Esophagus squamous epithelium (tissue), 5 donors: ENCODE data around the gene KCTD13. TPM values are rescaled to one million over a fixed set of nuclear protein-coding genes. Genes with fewer than 3 reads are reported as not detected.
A peak's percentile ranks its signal among the peaks of the same experiment; 100 is the strongest.

ENCODE experiments used
- DNase-seq: peaks from one replicate; lab custom pipeline; 2025; lab: John Stamatoyannopoulos, UW
- H3K27ac ChIP-seq, 4 donors: fragments of 200-600 bp; sonication (generic); one replicate each; pipeline ENCODE4 v1.5.1; 2016 to 2019; ENCODE audit warnings: mild to moderate bottlenecking in 1 of 4
- H3K27me3 ChIP-seq, 4 donors: fragments of 200-600 bp; sonication (generic); 1 replicate in 3 of 4; 2 replicates in 1 of 4; pipeline versions ENCODE4 v1.5.1 to v1.6.0; 2017 to 2021; ENCODE audit warnings: antibody characterized with exemption in 1 of 4
- H3K36me3 ChIP-seq, 3 donors: fragments of 200-600 bp; sonication (generic); one replicate each; pipeline ENCODE4 v1.5.1; 2016 to 2019
- H3K4me1 ChIP-seq, 3 donors: fragments of 200-600 bp; sonication (generic); one replicate each; pipeline ENCODE4 v1.5.1; 2017 to 2019
- H3K4me3 ChIP-seq, 4 donors: fragments of 200-600 bp; sonication (generic); 1 replicate in 3 of 4; 2 replicates in 1 of 4; pipeline ENCODE4 v1.5.1; 2016 to 2019; ENCODE audit warnings: mild to moderate bottlenecking in 2 of 4, moderate library complexity in 1 of 4
- H3K9me3 ChIP-seq, 3 donors: fragments of 200-600 bp; sonication (generic); one replicate each; pipeline ENCODE4 v1.5.1; 2016 to 2019
- CTCF ChIP-seq, 6 experiments: fragments of 450-650 bp in 4 of 6; fragments of 200-600 bp in 2 of 6; sonication (generic) in 2 of 6; IDR thresholded peaks; one replicate each; pipeline ENCODE4 v1.5.1; 2016 to 2019; ENCODE audit warnings: antibody characterized with exemption in 6 of 6, mild to moderate bottlenecking in 4 of 6, moderate library complexity in 4 of 6
- POLR2A ChIP-seq, 4 donors: fragments of 450-650 bp; IDR thresholded peaks; one replicate each; pipeline ENCODE4 v1.6.1; 2017; ENCODE audit warnings: antibody characterized with exemption in 4 of 4, mild to moderate bottlenecking in 4 of 4, moderate library complexity in 3 of 4
- WGBS, 2 donors: methylation state at CpG; one replicate each; pipeline ENCODE4 v1.1.5; 2018; 5-methylcytosine and 5-hydroxymethylcytosine counted together
- intact Hi-C: fragments of 100-400 bp; cut with DNase I; formaldehyde crosslinking; loops from one replicate; pipeline ENCODE4 v1.15.0; 2022
- total RNA-seq, 4 donors: library from RNA; depleted of rRNA; stranded (reverse); fragments of >200 nt; gene quantifications; one replicate each; pipeline ENCODE4 v1.1.0, GENCODE V29; 2016
- donor health status: DM: yes; HTN: yes; CAD: no.

Gene KCTD13
- total RNA-seq, 4 donors from 2014 or later = 8.4 to 17.2 (median 13.9) TPM

DNA sequence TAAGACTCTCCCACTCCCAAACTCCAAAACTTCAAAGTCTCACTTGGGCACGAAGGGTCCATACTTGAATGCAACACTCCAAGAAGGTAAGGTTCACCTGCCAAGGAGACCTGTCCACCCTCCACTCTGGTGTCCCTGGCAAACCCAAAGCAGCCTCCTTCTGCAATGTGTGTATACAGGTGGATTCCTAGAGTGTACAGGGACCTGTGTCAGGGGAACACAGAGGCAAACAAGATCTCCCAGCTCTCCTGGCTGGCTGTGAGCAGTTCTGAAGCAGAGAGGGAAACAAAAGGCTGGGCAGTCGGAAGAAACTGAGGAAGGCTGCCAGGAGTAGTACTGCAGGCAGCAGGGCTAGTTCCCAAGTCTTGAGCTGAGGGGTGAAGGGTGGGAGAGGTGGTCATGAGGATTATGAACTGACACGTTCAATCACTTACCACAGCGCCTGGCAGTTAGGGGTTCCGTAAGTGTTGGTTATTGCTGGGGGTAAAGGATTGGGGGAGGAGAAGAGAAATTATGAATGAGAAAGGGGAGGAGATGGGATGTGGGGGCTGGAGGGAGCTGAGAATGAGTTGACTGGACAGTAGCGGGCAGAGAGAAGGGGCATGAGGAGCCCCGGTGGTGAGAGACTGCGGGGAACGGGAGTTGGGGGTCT is 795 bp downstream of the KCTD13 start:
- WGBS, 2 donors = 0 to 9% methylated on average over 7 to 9 of the region's 9 CpGs
- no peak for DNase-seq
- no peaks in the 10 kb centered on the region for H3K9me3 ChIP-seq
- H3K36me3 ChIP-seq = peaks cover 0 to 35% (median 7%) of the 10 kb centered on the region in 3 donors
- peaks cover 15 to 31% (median 16%) of the 10 kb centered on the region in 3 donors for H3K4me1 ChIP-seq
- H3K27me3 ChIP-seq = no peaks in the 10 kb centered on the region
- no peak for TF ChIP-seq POLR2A (IDR thresholded peaks at IDR 0.05)
- TF ChIP-seq CTCF (IDR thresholded peaks at IDR 0.05) = no peak
- peak overlapping the region in 3 of 4 donors; percentile 84 to 92 (median 85) for H3K27ac ChIP-seq
- H3K4me3 ChIP-seq = peak overlapping the region; percentile 70 to 91 (median 84)
- intact Hi-C loops = no loop called here

- no peaks in the 10 kb centered on the region for H3K27me3 ChIP-seq
- peaks cover 0 to 57% (median 15%) of the 10 kb centered on the region in 3 donors for H3K36me3 ChIP-seq
- TF ChIP-seq POLR2A (IDR thresholded peaks at IDR 0.05) (no peak), CTCF (IDR thresholded peaks at IDR 0.05) (no peak)
- no peaks in the 10 kb centered on the region for H3K9me3 ChIP-seq
- no peak for DNase-seq
- no peak overlapping the region for H3K4me3 ChIP-seq
- intact Hi-C loops = no loop called here
- peaks cover 15 to 31% (median 16%) of the 10 kb centered on the region in 3 donors for H3K4me1 ChIP-seq
- no peak overlapping the region for H3K27ac ChIP-seq
- WGBS, 2 donors = 90 to 92% methylated on average over 1 to 4 of the region's 12 CpGs
These were observed 3.0 kb downstream of the KCTD13 start for GRCh38 chr16:29922986-29923501.

DNA sequence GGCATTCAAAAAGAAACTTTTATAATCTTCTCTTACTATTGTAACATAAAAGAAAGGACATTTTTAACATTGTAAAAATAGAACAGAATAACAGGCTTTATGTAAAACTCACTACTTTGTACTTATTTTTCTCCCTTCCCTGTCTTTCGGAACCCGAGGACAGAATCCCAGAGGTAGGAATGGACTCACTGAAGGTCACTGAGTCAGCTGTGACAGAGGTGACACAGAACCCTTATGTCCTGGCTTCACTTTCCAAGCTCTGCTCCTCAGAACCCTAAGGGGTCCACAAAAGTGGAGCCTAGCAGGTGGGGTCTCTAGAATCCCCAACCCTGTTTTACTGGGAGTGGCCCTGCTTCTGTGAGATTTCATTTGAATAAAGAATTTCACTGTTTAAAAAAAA is 3.7 kb downstream of the KCTD13 start:
- Histone ChIP-seq H3K36me3 (peaks cover 0 to 64% (median 15%) of the 10 kb centered on the region in 3 donors), H3K4me1 (peaks cover 12 to 29% (median 16%) of the 10 kb centered on the region in 3 donors), H3K27me3 (no peaks in the 10 kb centered on the region), H3K4me3 (no peak overlapping the region), H3K27ac (no peak overlapping the region), H3K9me3 (no peaks in the 10 kb centered on the region)
- TF ChIP-seq CTCF (IDR thresholded peaks at IDR 0.05) (no peak), POLR2A (IDR thresholded peaks at IDR 0.05) (no peak)
- WGBS, 2 donors = 67 to 93% methylated on average over 2 of the region's 2 CpGs
- intact Hi-C loops = no loop called here
- DNase-seq = no peak

DNA sequence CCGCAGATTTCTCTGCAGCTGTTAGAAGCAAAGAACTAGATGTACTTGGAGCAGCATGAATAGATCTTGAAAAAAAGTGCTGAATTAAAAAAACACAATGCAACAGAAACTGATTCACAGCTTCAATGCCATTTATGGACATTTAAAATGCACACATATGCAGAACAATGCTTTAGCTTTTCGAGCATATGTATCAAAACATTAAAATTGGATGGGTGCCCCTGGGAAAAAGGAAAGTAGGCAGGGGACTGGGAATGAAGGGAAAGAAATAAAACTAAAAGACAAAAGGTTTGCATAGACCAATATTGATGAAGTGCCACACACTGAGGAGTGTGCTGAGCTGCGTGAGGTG is 5.0 kb downstream of the KCTD13 start:
- peaks cover 0 to 74% (median 15%) of the 10 kb centered on the region in 3 donors for H3K36me3 ChIP-seq
- H3K4me3 ChIP-seq = no peak overlapping the region
- H3K4me1 ChIP-seq = peaks cover 6 to 20% (median 8%) of the 10 kb centered on the region in 3 donors
- H3K27me3 ChIP-seq = no peaks in the 10 kb centered on the region
- no peak for DNase-seq
- WGBS, 2 donors = 70 to 81% methylated on average over 3 of the region's 3 CpGs
- intact Hi-C loops = no loop called here
- no peak overlapping the region for H3K27ac ChIP-seq
- no peak for TF ChIP-seq POLR2A (IDR thresholded peaks at IDR 0.05)
- TF ChIP-seq CTCF (IDR thresholded peaks at IDR 0.05) = no peak
- H3K9me3 ChIP-seq = no peaks in the 10 kb centered on the region

GRCh38 chr16:29920288-29921033 is 5.6 kb downstream of the KCTD13 start:
- peaks cover 0 to 78% (median 15%) of the 10 kb centered on the region in 3 donors for H3K36me3 ChIP-seq
- intact Hi-C loops = no loop called here
- no peak for TF ChIP-seq POLR2A (IDR thresholded peaks at IDR 0.05)
- no peak for TF ChIP-seq CTCF (IDR thresholded peaks at IDR 0.05)

More at GRCh38 chr16:29920288-29921033, 5.6 kb downstream of the KCTD13 start:
- no peak for DNase-seq
- no peak overlapping the region for H3K4me3 ChIP-seq
- no peaks in the 10 kb centered on the region for H3K27me3 ChIP-seq
- H3K9me3 ChIP-seq = no peaks in the 10 kb centered on the region
- no peak overlapping the region for H3K27ac ChIP-seq
- peaks cover 6 to 19% (median 8%) of the 10 kb centered on the region in 3 donors for H3K4me1 ChIP-seq
- WGBS, 2 donors = 82 to 88% methylated on average over 6 of the region's 6 CpGs
